Measurements from ENCODE around the gene JMJD8. TPM values are rescaled to one million over a fixed set of nuclear protein-coding genes. Genes with fewer than 3 reads are reported as not detected.
A peak's percentile ranks its signal among the peaks of the same experiment; 100 is the strongest.

The JMJD8 gene
- total RNA-seq, 2 donors from 2014 or later, result 40.7 to 72.1 TPM

DNA sequence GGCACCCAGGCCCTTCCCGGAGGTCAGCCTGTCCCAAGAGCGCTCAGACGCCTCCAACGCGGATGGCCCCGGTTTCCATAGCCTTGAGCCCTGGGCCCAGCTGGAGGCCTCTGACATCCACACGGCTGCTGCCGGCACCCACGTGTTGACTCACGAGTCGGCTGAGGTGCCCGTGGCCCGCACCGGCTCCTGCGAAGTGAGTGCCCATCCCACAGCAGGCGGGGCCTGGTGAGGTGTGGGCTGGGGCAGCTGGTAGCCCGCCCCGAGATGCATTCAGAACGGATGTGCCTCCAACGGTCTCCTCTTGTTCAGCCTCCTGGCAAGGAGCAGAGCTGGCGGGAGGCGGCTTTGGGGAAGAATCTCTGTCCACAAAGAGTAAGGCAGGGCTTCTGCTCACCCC is 32.3 kb downstream of the JMJD8 start:
- TF ChIP-seq, protein P1, sequence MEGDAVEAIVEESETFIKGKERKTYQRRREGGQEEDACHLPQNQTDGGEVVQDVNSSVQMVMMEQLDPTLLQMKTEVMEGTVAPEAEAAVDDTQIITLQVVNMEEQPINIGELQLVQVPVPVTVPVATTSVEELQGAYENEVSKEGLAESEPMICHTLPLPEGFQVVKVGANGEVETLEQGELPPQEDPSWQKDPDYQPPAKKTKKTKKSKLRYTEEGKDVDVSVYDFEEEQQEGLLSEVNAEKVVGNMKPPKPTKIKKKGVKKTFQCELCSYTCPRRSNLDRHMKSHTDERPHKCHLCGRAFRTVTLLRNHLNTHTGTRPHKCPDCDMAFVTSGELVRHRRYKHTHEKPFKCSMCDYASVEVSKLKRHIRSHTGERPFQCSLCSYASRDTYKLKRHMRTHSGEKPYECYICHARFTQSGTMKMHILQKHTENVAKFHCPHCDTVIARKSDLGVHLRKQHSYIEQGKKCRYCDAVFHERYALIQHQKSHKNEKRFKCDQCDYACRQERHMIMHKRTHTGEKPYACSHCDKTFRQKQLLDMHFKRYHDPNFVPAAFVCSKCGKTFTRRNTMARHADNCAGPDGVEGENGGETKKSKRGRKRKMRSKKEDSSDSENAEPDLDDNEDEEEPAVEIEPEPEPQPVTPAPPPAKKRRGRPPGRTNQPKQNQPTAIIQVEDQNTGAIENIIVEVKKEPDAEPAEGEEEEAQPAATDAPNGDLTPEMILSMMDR (IDR thresholded peaks at IDR 0.05), result no peak
- Histone ChIP-seq H3K27ac (no peak overlapping the region), H3K4me3 (no peak overlapping the region), H3K9me3 (no peaks in the 10 kb centered on the region), H3K9ac (ENCODE audit: low read depth in 2 of 2, low read length in 2 of 2) (no peak overlapping the region), H3K36me3 (no peaks in the 10 kb centered on the region), H3K27me3 (no peaks in the 10 kb centered on the region), H3K4me1 (peaks cover 22% of the 10 kb centered on the region)
- intact Hi-C loops (cut with DNase I), result no loop called here
- DNase-seq, result no peak

DNA sequence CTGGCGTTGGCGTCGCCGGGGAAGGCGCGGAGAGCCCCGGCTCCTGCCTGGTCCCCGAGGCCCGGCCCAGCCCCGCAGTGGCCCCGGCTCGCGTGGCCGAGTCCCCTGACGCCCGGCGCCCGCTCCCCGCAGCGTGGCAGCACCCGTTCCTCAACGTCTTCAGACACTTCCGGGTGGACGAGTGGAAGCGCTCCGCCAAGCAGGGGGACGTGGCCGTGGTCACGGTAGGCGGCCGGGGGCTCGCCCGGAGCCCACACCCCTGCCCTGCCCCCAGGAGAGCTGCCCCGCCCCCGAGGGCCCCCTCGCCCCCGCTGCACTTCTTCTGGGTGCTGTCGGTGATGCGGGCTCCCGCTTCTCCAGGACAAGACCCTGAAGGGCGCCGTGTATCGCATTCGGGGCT is 34.5 kb downstream of the JMJD8 start:
- TF ChIP-seq, protein P1 (IDR thresholded peaks at IDR 0.05), result no peak
- peak overlapping the region; percentile 97 for H3K4me3 ChIP-seq
- H3K4me1 ChIP-seq, result peaks cover 29% of the 10 kb centered on the region
- peak overlapping the region; percentile 66 to 95 for H3K9ac ChIP-seq (ENCODE audit: low read depth in 2 of 2, low read length in 2 of 2)
- H3K27me3 ChIP-seq, result no peaks in the 10 kb centered on the region
- intact Hi-C loops (cut with DNase I), result no loop called here
- DNase-seq, result no peak
- no peaks in the 10 kb centered on the region for H3K9me3 ChIP-seq
- H3K36me3 ChIP-seq, result no peaks in the 10 kb centered on the region
- H3K27ac ChIP-seq, result peak overlapping the region; percentile 80

DNA sequence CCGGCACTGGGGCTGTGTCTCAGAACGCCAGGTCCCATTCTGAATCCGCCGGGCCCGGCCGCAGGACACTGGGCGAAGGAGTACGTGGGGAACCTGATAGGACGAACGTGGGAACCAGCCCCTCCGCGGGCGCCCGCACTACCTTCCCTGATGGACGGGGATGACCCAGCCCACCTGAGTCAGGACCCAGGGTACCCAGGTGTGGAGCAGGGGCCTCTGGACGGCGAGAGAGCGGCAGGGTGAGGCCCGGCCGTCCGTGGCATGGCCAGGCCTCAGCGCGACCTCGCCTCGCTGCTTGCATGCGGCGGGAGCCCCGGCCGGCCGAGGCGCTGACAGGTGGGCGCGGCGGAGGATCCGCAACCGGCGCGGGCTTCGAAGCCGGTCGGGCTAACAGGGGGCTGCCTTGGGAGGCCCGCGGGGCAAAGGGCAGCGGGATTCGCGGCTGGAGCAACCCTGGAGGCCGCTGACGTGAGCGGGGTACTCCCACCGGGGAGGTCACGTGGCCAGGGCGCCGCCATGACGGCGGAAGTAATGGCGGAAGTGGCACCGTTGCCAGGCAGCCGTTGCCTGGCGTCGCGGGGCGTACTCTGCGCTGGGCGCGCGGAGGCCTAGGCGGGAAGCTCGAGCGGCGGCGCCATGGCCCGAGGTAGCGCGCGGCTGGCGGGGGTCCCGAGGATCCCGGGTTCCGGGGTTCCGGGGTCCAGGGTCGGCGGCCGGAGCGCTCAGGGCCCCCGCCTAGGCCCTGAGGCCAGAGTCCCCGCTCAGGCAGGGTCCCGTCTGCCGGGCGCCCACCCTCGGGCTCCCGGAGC is 35.1 kb downstream of the JMJD8 start, which contains the start of gene WDR90:
WDR90 (plus strand) TSS at position 585 of the 809 bp plus-strand sequence; CDS start at position 637, 52 bp downstream.
- DNase-seq, result peak; percentile 96
- Histone ChIP-seq H3K27ac (peak within 1 kb of the TSS; percentile 80), H3K36me3 (no peaks in the 10 kb centered on the region), H3K9ac (ENCODE audit: low read depth in 2 of 2, low read length in 2 of 2) (peak within 1 kb of the TSS; percentile 82 to 95), H3K27me3 (no peaks in the 10 kb centered on the region), H3K9me3 (no peaks in the 10 kb centered on the region), H3K4me3 (peak within 1 kb of the TSS; percentile 97), H3K4me1 (peaks cover 29% of the 10 kb centered on the region)
- intact Hi-C loops (cut with DNase I), result no loop called here
- TF ChIP-seq, protein P1 (IDR thresholded peaks at IDR 0.05), result no peak

DNA sequence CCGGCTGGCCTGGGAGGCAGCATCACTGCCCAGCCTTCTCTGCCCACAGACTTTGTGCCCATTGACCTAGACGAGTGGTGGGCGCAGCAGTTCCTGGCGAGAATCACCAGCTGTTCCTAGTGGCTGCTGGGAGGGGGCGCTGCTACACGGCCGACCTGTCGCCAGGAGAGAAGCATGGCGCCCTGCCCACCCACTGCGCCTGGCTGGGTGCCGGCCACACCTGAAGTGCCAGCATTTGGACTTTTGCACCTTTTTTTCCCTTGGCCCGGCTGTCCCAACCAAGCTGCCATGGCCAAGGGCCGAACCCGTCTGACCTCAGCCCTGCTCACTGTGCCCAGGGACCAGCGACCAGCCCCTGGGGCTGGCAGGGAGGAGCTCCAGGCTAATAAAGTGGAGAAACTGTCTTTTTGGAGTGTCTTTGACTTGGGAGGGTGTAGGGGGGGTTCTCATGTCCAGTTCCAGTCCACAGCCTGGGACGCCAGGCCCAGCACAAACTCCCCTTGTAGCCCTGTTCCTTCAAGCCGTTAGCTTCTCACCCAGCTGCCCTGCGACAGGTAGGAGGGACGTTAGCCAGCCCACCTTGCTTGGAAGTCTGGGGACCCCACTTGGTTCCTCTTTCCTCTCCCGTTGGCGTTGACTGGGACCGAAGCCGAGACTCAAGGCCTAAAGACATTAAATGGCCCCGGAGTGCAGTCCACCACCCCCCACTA is 35.9 kb downstream of the JMJD8 start:
- H3K36me3 ChIP-seq, result no peaks in the 10 kb centered on the region
- H3K27ac ChIP-seq, result peak overlapping the region; percentile 80
- H3K4me3 ChIP-seq, result peak overlapping the region; percentile 97
- intact Hi-C loops (cut with DNase I), result no loop called here
- H3K9ac ChIP-seq (ENCODE audit: low read depth in 2 of 2, low read length in 2 of 2), result peak overlapping the region; percentile 82 to 95
- H3K27me3 ChIP-seq, result no peaks in the 10 kb centered on the region
- TF ChIP-seq, protein P1 (IDR thresholded peaks at IDR 0.05), result peak; percentile 44
- DNase-seq, result peak; percentile 87
- H3K9me3 ChIP-seq, result no peaks in the 10 kb centered on the region
- peaks cover 33% of the 10 kb centered on the region for H3K4me1 ChIP-seq

DNA sequence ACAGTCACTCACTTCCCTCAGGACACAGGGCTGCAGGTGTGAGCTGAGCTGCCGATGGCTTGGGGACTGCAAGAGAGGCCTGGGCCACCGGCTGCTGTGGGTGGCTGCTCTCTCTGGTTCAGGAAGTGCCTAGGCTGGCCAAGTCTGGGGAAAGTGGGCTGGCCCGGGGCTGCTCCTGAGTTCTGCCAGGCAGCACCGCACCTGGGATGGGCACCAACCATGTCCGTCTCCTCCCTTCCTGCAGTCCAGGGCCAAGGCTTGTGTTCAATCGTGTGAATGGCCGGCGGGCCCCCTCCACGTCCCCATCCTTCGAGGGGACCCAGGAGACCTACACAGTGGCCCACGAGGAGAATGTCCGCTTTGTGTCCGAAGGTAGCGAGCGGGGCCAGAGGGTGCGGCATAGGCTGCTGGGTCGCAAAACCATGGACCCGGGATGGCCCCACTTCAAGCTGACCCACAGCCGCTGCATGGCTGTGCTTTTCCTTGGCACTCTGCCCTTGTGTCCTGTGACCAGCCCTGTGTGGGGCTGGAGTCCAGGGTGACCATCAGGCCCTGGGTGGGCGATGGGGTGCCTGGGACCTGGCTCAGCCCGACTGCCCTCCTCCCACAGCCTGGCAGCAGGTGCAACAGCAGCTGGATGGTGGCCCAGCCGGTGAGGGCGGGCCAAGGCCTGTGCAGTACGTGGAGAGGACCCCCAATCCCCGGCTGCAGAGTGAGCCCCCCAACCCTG is 36.8 kb downstream of the JMJD8 start:
- intact Hi-C loops (cut with DNase I), result no loop called here
- H3K27me3 ChIP-seq, result no peaks in the 10 kb centered on the region
- H3K36me3 ChIP-seq, result no peaks in the 10 kb centered on the region
- TF ChIP-seq, protein P1 (IDR thresholded peaks at IDR 0.05), result no peak
- no peak overlapping the region for H3K4me3 ChIP-seq
- H3K9me3 ChIP-seq, result no peaks in the 10 kb centered on the region
- H3K4me1 ChIP-seq, result peaks cover 40% of the 10 kb centered on the region
- peak overlapping the region; percentile 80 for H3K27ac ChIP-seq
- H3K9ac ChIP-seq (ENCODE audit: low read depth in 2 of 2, low read length in 2 of 2), result peak overlapping the region; percentile 80 to 95
- peak; percentile 61 for DNase-seq
